Loucy (cell line): ENCODE results near the gene COMMD7.

Experiments
- EZH2phosphoT487 ChIP-seq: fragments of 200-600 bp; IDR thresholded peaks from 2 replicates; pipeline ENCODE4 v1.6.1; 2018; ENCODE audit warnings: antibody characterized with exemption, mild to moderate bottlenecking, moderate library complexity, borderline replicate concordance
- TF ChIP-seq, protein P1 (sequence below): fragments of 200-600 bp; sonication (generic); conservative IDR thresholded peaks from 2 replicates; pipeline ENCODE4 v1.5.1; 2014; ENCODE audit warnings: mild to moderate bottlenecking, antibody characterized with exemption, low read length

DNA sequence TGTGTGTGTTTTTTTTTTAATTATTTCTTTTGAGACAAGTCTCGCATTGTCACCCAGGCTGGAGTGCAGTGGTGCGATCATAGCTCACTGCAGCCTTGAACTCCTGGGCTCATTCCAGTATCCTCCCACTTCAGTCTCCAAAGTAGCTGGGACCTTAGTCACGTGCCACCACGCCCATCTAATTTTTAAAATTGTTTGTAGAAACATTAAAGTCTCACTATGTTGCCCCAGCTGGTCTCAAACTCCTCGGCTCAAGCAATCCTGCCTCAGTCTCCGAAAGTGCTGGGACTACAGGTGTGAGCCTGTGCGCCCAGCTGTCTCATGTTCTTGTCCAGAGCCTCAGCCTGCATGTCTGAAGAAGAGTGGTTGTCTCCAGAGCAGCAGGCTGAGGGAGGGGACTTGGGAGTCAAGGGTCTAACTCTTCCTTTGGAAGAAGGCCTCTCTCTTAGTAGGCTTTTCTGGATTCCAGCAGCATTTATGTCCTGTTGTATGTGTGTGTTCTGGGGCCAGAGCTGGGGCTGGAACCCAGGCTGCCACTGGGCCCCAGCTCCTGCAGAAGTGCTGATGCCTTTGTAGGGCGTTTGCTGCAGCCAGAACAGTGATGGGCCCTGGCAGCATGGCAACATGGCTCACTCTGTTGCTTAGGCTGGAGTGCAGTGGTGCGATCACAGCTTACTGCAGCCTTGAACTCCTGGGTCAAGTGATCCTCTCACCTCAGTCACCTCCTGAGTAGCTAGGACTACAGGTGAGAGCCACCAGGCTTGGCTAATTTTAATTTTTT, 24.3 kb upstream of the COMMD7 start:
- TF ChIP-seq, protein P1, sequence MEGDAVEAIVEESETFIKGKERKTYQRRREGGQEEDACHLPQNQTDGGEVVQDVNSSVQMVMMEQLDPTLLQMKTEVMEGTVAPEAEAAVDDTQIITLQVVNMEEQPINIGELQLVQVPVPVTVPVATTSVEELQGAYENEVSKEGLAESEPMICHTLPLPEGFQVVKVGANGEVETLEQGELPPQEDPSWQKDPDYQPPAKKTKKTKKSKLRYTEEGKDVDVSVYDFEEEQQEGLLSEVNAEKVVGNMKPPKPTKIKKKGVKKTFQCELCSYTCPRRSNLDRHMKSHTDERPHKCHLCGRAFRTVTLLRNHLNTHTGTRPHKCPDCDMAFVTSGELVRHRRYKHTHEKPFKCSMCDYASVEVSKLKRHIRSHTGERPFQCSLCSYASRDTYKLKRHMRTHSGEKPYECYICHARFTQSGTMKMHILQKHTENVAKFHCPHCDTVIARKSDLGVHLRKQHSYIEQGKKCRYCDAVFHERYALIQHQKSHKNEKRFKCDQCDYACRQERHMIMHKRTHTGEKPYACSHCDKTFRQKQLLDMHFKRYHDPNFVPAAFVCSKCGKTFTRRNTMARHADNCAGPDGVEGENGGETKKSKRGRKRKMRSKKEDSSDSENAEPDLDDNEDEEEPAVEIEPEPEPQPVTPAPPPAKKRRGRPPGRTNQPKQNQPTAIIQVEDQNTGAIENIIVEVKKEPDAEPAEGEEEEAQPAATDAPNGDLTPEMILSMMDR: no peak
- TF ChIP-seq EZH2phosphoT487: no peak
